Gastrocnemius medialis (tissue), 4 donors: ENCODE results near the gene C11orf24. TPM values are rescaled to one million over a fixed set of nuclear protein-coding genes. Genes with fewer than 3 reads are reported as not detected.

Experiments
- ATAC-seq, 2 donors: fragments of 150-250 bp; one replicate each; pipeline ENCODE4 v1.9.1; 2016
- DNase-seq, 2 donors: peaks; one replicate each; pipeline ENCODE4 v3.0.0-alpha.2; 2019
- H3K27ac ChIP-seq, 4 donors: fragments of 200-600 bp; sonication (generic); 1 replicate in 1 of 4; 2 replicates in 3 of 4; pipeline ENCODE4 v1.5.1; 2016 to 2018; ENCODE audit warnings: mild to moderate bottlenecking in 2 of 4, moderate library complexity in 1 of 4
- H3K27me3 ChIP-seq, 3 donors: fragments of 200-600 bp; sonication (generic) in 2 of 3; 1 replicate in 1 of 3; 2 replicates in 2 of 3; pipeline versions ENCODE4 v1.5.1 to v1.6.0; 2016 to 2019; ENCODE audit warnings: mild to moderate bottlenecking in 1 of 3, moderate library complexity in 1 of 3
- H3K36me3 ChIP-seq, 2 donors: fragments of 200-600 bp; sonication (generic) in 1 of 2; one replicate each; pipeline ENCODE4 v1.5.1; 2017 to 2018
- H3K4me1 ChIP-seq, 2 donors: fragments of 200-600 bp; sonication (generic) in 1 of 2; one replicate each; pipeline ENCODE4 v1.5.1; 2016 to 2017; ENCODE audit warnings: mild to moderate bottlenecking in 2 of 2
- H3K4me3 ChIP-seq, 4 donors: fragments of 200-600 bp; sonication (generic) in 3 of 4; 1 replicate in 1 of 4; 2 replicates in 3 of 4; pipeline ENCODE4 v1.5.1; 2016 to 2019; ENCODE audit warnings: mild to moderate bottlenecking in 2 of 4
- H3K9me3 ChIP-seq, 3 donors: fragments of 200-600 bp; sonication (generic) in 2 of 3; 1 replicate in 1 of 3; 2 replicates in 2 of 3; pipeline ENCODE4 v1.5.1; 2016 to 2019
- POLR2A ChIP-seq, 2 donors: fragments of 450-650 bp; IDR thresholded peaks; one replicate each; pipeline ENCODE4 v1.6.1; 2017; ENCODE audit warnings: antibody characterized with exemption in 2 of 2, mild to moderate bottlenecking in 2 of 2, moderate library complexity in 2 of 2
- in situ Hi-C, 4 donors: fragments of 200-750 bp; cut with MboI; loops; one replicate each; pipeline versions ENCODE4 v1.15.0 to v1.8.0; 2017; ENCODE audit warnings: low sequenced_read_pairs in 4 of 4
- intact Hi-C: fragments of 100-400 bp; cut with DNase I; formaldehyde crosslinking; loops from one replicate; pipeline ENCODE4 v1.15.1; 2023; ENCODE audit warnings: low total_unique reads
- total RNA-seq, 4 donors: library from RNA; depleted of rRNA; stranded (reverse); fragments of >200 nt; gene quantifications; one replicate each; pipeline versions ENCODE4 v1.1.0 to v1.2.3, GENCODE V29; 2016
- TF ChIP-seq, protein P1 (sequence below), 5 experiments: fragments of 450-650 bp in 3 of 5; fragments of 200-600 bp in 2 of 5; sonication (generic) in 2 of 5; IDR thresholded peaks in 4 of 5; conservative IDR thresholded peaks in 1 of 5; 1 replicate in 4 of 5; 2 replicates in 1 of 5; pipeline ENCODE4 v1.5.1; 2016 to 2019; ENCODE audit warnings: antibody characterized with exemption in 5 of 5, mild to moderate bottlenecking in 3 of 5, moderate library complexity in 3 of 5

The C11orf24 gene
- total RNA-seq, 4 donors from 2014 or later: 8.1 to 19.3 (median 10.6) TPM

GRCh38 chr11:68306636-68307035 is 34.9 kb upstream of the C11orf24 start:
- no peak overlapping the region for H3K27ac ChIP-seq
- ATAC-seq (no peak), DNase-seq (no peak)
- H3K36me3 ChIP-seq: no peaks in the 10 kb centered on the region
- no peak overlapping the region for H3K4me3 ChIP-seq
- no peaks in the 10 kb centered on the region for H3K27me3 ChIP-seq
- TF ChIP-seq POLR2A (IDR thresholded peaks at IDR 0.05): no peak
- TF ChIP-seq, protein P1, sequence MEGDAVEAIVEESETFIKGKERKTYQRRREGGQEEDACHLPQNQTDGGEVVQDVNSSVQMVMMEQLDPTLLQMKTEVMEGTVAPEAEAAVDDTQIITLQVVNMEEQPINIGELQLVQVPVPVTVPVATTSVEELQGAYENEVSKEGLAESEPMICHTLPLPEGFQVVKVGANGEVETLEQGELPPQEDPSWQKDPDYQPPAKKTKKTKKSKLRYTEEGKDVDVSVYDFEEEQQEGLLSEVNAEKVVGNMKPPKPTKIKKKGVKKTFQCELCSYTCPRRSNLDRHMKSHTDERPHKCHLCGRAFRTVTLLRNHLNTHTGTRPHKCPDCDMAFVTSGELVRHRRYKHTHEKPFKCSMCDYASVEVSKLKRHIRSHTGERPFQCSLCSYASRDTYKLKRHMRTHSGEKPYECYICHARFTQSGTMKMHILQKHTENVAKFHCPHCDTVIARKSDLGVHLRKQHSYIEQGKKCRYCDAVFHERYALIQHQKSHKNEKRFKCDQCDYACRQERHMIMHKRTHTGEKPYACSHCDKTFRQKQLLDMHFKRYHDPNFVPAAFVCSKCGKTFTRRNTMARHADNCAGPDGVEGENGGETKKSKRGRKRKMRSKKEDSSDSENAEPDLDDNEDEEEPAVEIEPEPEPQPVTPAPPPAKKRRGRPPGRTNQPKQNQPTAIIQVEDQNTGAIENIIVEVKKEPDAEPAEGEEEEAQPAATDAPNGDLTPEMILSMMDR (IDR thresholded peaks at IDR 0.05 in 4 of 5, conservative IDR thresholded peaks at IDR 0.05 in 1 of 5): no peak
- H3K9me3 ChIP-seq: no peaks in the 10 kb centered on the region
- in situ Hi-C loops: loop anchor here in 1 of 4 donors (25.0 kb wide), 1 partner anchor 131 kb away; no protein-coding TSS in a partner anchor
- intact Hi-C loops: no loop called here
- peaks cover 5 to 9% of the 10 kb centered on the region in 2 donors for H3K4me1 ChIP-seq

DNA sequence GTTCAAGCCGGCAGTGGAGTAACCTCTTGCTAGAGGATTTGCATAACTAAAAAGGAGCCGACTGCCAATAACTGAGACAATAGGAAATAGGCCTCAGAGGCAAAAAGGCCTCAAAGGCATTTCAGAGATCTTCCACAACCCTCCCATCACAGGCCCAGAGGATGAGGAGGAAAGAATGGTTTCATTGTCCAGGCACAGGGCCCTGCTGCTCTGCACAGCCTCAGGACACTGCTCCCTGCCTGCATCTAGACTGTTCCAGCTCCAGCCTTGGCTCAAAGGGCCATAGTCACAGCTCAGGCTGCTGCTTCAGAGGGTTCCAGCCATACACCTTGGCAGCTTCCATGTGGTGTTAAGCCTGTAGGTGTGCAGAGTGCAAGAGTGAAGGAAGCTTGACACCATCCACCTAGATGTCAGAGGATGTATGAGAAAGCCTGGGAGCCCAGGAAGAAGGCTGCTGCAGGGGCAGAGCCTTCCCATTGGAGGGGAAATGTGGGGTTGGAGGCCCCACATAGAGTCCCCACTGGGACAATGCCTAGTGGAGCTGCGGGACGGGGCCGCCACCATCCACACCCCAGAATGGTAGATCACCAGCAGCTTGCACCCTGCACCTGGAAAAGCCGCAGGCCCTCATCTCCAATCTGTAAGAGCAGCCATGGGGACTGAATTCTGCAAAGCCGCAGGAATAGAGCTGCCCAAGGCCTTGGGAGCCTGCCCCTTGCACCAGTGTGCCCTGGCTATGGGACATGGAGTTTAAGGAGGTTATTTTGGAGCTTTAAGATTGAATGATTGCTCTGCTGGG is 32.4 kb upstream of the C11orf24 start:
- no peak for DNase-seq
- intact Hi-C loops (no loop called here), in situ Hi-C loops (loop anchor here in 1 of 4 donors (25.0 kb wide), 1 partner anchor 133 kb away; no protein-coding TSS in a partner anchor)
- H3K27ac ChIP-seq: no peak overlapping the region
- H3K4me3 ChIP-seq: no peak overlapping the region
- H3K27me3 ChIP-seq: no peaks in the 10 kb centered on the region
- no peaks in the 10 kb centered on the region for H3K36me3 ChIP-seq
- peaks cover 5 to 9% of the 10 kb centered on the region in 2 donors for H3K4me1 ChIP-seq
- H3K9me3 ChIP-seq: no peaks in the 10 kb centered on the region
- TF ChIP-seq, protein P1 (IDR thresholded peaks at IDR 0.05 in 4 of 5, conservative IDR thresholded peaks at IDR 0.05 in 1 of 5): no peak
- no peak for TF ChIP-seq POLR2A (IDR thresholded peaks at IDR 0.05)
- ATAC-seq: no peak

GRCh38 chr11:68303083-68303482 is 31.3 kb upstream of the C11orf24 start:
- H3K27me3 ChIP-seq: no peaks in the 10 kb centered on the region
- no peak overlapping the region for H3K27ac ChIP-seq
- DNase-seq (no peak), ATAC-seq (peak in 1 of 2 donors; percentile 29)
- no peak for TF ChIP-seq POLR2A (IDR thresholded peaks at IDR 0.05)
- TF ChIP-seq, protein P1 (IDR thresholded peaks at IDR 0.05 in 4 of 5, conservative IDR thresholded peaks at IDR 0.05 in 1 of 5): no peak
- in situ Hi-C loops: loop anchor here in 1 of 4 donors (25.0 kb wide), 1 partner anchor 134 kb away; no protein-coding TSS in a partner anchor
- H3K4me3 ChIP-seq: no peak overlapping the region
- H3K36me3 ChIP-seq: no peaks in the 10 kb centered on the region
- intact Hi-C loops: no loop called here
- peaks cover 3 to 8% of the 10 kb centered on the region in 2 donors for H3K4me1 ChIP-seq
- no peaks in the 10 kb centered on the region for H3K9me3 ChIP-seq

DNA sequence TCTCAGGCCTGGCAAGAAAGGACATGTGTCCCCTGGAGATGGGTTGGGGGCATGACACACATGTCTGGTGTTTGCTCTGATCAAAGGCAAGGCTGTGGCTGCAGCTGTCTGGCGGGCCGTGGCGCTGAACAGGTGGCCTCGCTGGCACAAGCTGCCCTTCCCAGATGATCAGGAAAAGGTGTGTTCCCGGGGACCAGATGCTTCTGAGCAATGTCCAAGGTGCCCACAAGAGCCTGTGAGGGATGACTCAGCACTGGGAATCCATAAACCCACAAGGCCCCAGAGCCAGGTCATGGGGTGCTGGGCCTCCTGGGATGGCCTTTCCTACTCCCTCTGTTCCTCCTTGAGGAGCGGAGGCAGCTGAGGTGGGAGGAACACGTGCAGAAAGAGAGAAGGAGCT is 30.9 kb upstream of the C11orf24 start:
- TF ChIP-seq POLR2A (IDR thresholded peaks at IDR 0.05): no peak
- TF ChIP-seq, protein P1 (IDR thresholded peaks at IDR 0.05 in 4 of 5, conservative IDR thresholded peaks at IDR 0.05 in 1 of 5): no peak
- Histone ChIP-seq H3K27me3 (no peaks in the 10 kb centered on the region), H3K4me3 (no peak overlapping the region), H3K27ac (no peak overlapping the region), H3K9me3 (no peaks in the 10 kb centered on the region), H3K4me1 (peaks cover 0 to 10% of the 10 kb centered on the region in 2 donors), H3K36me3 (no peaks in the 10 kb centered on the region)
- in situ Hi-C loops (loop anchor here in 1 of 4 donors (25.0 kb wide), 1 partner anchor 135 kb away; no protein-coding TSS in a partner anchor), intact Hi-C loops (no loop called here)
- no peak for DNase-seq
- ATAC-seq: peak; percentile 33 to 56
